Mesothelial cell of epicardium (in vitro differentiated cells): ENCODE measurements around the gene C19orf47. TPM values are rescaled to one million over a fixed set of nuclear protein-coding genes. Genes with fewer than 3 reads are reported as not detected.

ENCODE experiments used
- DNase-seq, 2 experiments: peaks; one replicate each; pipeline ENCODE4 v3.0.0; 2021; ENCODE audit warnings: low spot score in 2 of 2; ENCODE audit not compliant: unreplicated experiment in 2 of 2
- H3K27ac Mint-ChIP-seq: 2 replicates; pipeline ENCODE4 v1.8.0; 2021; ENCODE audit warnings: mixed read lengths
- H3K27me3 Mint-ChIP-seq: 2 replicates; pipeline ENCODE4 v1.8.0; 2021; ENCODE audit warnings: low read depth, mixed read lengths
- H3K36me3 Mint-ChIP-seq: 2 replicates; pipeline ENCODE4 v1.8.0; 2021; ENCODE audit warnings: mixed read lengths
- H3K4me1 Mint-ChIP-seq: 2 replicates; pipeline ENCODE4 v1.8.0; 2021; ENCODE audit warnings: mixed read lengths
- H3K4me3 Mint-ChIP-seq: 2 replicates; pipeline ENCODE4 v1.8.0; 2021; ENCODE audit warnings: mild to moderate bottlenecking, moderate library complexity, mixed read lengths
- H3K9me3 Mint-ChIP-seq: 2 replicates; pipeline ENCODE4 v1.8.0; 2021; ENCODE audit warnings: mixed read lengths
- CTCF ChIP-seq: fragments of 200-600 bp; sonication (generic); IDR thresholded peaks from one replicate; pipeline ENCODE4 v1.5.0; 2021; ENCODE audit warnings: antibody characterized with exemption; ENCODE audit not compliant: unreplicated experiment
- total RNA-seq: library from RNA; stranded (reverse); gene quantifications from 3 replicates; pipeline ENCODE4 v1.2.1, GENCODE V29; 2021

Gene C19orf47
- total RNA-seq, 1 donor from 2014 or later: 17.8 TPM

GRCh38 chr19:40309666-40310065 lies 38.5 kb downstream of the C19orf47 start:
- Mint-ChIP-seq H3K9me3 (no peaks in the 10 kb centered on the region), H3K27me3 (no peaks in the 10 kb centered on the region), H3K27ac (no peak overlapping the region), H3K4me3 (no peak overlapping the region), H3K4me1 (peaks cover 4% of the 10 kb centered on the region), H3K36me3 (no peaks in the 10 kb centered on the region)
- no peak for DNase-seq
- TF ChIP-seq CTCF: no peak

- H3K27me3 Mint-ChIP-seq: no peaks in the 10 kb centered on the region
- no peaks in the 10 kb centered on the region for H3K9me3 Mint-ChIP-seq
- H3K4me3 Mint-ChIP-seq: no peak overlapping the region
- DNase-seq: peak; percentile 70 to 81
- TF ChIP-seq CTCF: peak; percentile 73
- H3K36me3 Mint-ChIP-seq: no peaks in the 10 kb centered on the region
- peaks cover 22% of the 10 kb centered on the region for H3K4me1 Mint-ChIP-seq
- peak overlapping the region; percentile 4 for H3K27ac Mint-ChIP-seq
These were observed 42.8 kb downstream of the C19orf47 start for GRCh38 chr19:40305403-40305802.

GRCh38 chr19:40304306-40304705 lies 43.9 kb downstream of the C19orf47 start:
- Mint-ChIP-seq H3K27ac (peak overlapping the region; percentile 77), H3K9me3 (no peaks in the 10 kb centered on the region), H3K4me3 (no peak overlapping the region), H3K36me3 (no peaks in the 10 kb centered on the region), H3K4me1 (peaks cover 22% of the 10 kb centered on the region), H3K27me3 (no peaks in the 10 kb centered on the region)
- DNase-seq: no peak
- TF ChIP-seq CTCF: no peak

- DNase-seq: no peak
- no peaks in the 10 kb centered on the region for H3K9me3 Mint-ChIP-seq
- no peaks in the 10 kb centered on the region for H3K36me3 Mint-ChIP-seq
- peaks cover 22% of the 10 kb centered on the region for H3K4me1 Mint-ChIP-seq
- no peaks in the 10 kb centered on the region for H3K27me3 Mint-ChIP-seq
- H3K27ac Mint-ChIP-seq: peak overlapping the region; percentile 77
- TF ChIP-seq CTCF: no peak
- H3K4me3 Mint-ChIP-seq: no peak overlapping the region
These were observed 44.4 kb downstream of the C19orf47 start for GRCh38 chr19:40303765-40304164.

GRCh38 chr19:40302224-40303011 lies 45.8 kb downstream of the C19orf47 start:
- Mint-ChIP-seq H3K27me3 (no peaks in the 10 kb centered on the region), H3K9me3 (no peaks in the 10 kb centered on the region), H3K36me3 (no peaks in the 10 kb centered on the region), H3K4me3 (no peak overlapping the region), H3K27ac (peak overlapping the region; percentile 71), H3K4me1 (peaks cover 22% of the 10 kb centered on the region)
- no peak for TF ChIP-seq CTCF
- DNase-seq: no peak
